Kidney (tissue), 14 donors: Measurements from ENCODE around the gene DHX16. TPM values are rescaled to one million over a fixed set of nuclear protein-coding genes. Genes with fewer than 3 reads are reported as not detected.
A peak's percentile ranks its signal among the peaks of the same experiment; 100 is the strongest.

Experiments used
- DNase-seq, 5 donors: peaks; one replicate each; pipeline ENCODE4 v3.0.0-alpha.2; 2013 to 2020
- FAIRE-seq: peaks from 2 replicates; lab custom pipeline; 2012; peaks lifted over from hg19 to GRCh38; lab: Jason Lieb, UNC
- H3K27ac ChIP-seq, 2 donors: one replicate each; pipeline ENCODE4 v1.7.0; 2013; ENCODE audit warnings: low read depth in 2 of 2, low read length in 2 of 2, inconsistent platforms in 1 of 2
- H3K27me3 ChIP-seq: one replicate; pipeline ENCODE4 v1.7.1; 2013; ENCODE audit warnings: low read length, inconsistent platforms; ENCODE audit not compliant: control insufficient read depth, insufficient read depth
- H3K36me3 ChIP-seq, 3 donors: one replicate each; pipeline versions ENCODE4 v1.7.0 to v1.7.1; 2013; ENCODE audit warnings: low read length in 3 of 3, control low read depth in 1 of 3, inconsistent platforms in 1 of 3; ENCODE audit not compliant: insufficient read depth in 3 of 3, control insufficient read depth in 2 of 3
- H3K4me1 ChIP-seq, 3 donors: one replicate each; pipeline versions ENCODE4 v1.7.0 to v1.7.1; 2013; ENCODE audit warnings: low read length in 3 of 3, inconsistent platforms in 1 of 3, low read depth in 1 of 3; ENCODE audit not compliant: control insufficient read depth in 2 of 3, insufficient read depth in 2 of 3
- H3K4me3 ChIP-seq, 3 donors: one replicate each; pipeline versions ENCODE4 v1.7.0 to v1.8.1; 2013; ENCODE audit warnings: low read length in 3 of 3, control low read depth in 1 of 3, inconsistent platforms in 1 of 3
- H3K9ac ChIP-seq, 3 donors: one replicate each; pipeline versions ENCODE4 v1.7.0 to v1.7.1; 2013; ENCODE audit warnings: low read length in 3 of 3, control low read depth in 1 of 3, inconsistent platforms in 1 of 3
- H3K9me3 ChIP-seq, 3 donors: one replicate each; pipeline versions ENCODE4 v1.7.0 to v1.7.1; 2013; ENCODE audit warnings: low read length in 3 of 3, control low read depth in 1 of 3, inconsistent platforms in 1 of 3; ENCODE audit not compliant: control insufficient read depth in 2 of 3, insufficient read depth in 1 of 3
- intact Hi-C: fragments of 100-400 bp; cut with DNase I; formaldehyde crosslinking; loops from one replicate; pipeline ENCODE4 v1.11.1; 2022
- polyA plus RNA-seq: library from polyadenylated mRNA; stranded (reverse); fragments of 350-450 nt; fragmentation: Illumina TruSeq; extraction: RNeasy Lipid Tissue Mini Kit (QIAGEN cat#74804); gene quantifications from one replicate; pipeline ENCODE4 v1.2.3, GENCODE V29; 2014; ENCODE audit warnings: low read depth, low replicate concordance; ENCODE audit not compliant: insufficient read depth
- total RNA-seq: library from RNA; stranded (reverse); fragmentation: NEBNext Ultra II Directional; extraction: Animal tissue kit (Norgen Biotek cat#: 25700); gene quantifications from one replicate; pipeline ENCODE4 v1.2.1, GENCODE V29; 2021
- TF ChIP-seq, protein P1 (sequence below): IDR thresholded peaks from 3 replicates; pipeline ENCODE4 v1.5.1; 2012; ENCODE audit warnings: mild to moderate bottlenecking, moderate library complexity, borderline replicate concordance; ENCODE audit not compliant: insufficient read depth; ENCODE audit errors: extremely low read depth
- donor health status: control.
- donor health status: control.
- donor health status: control.
- donor health status: control.
- donor health status: control.
- donor health status: DM: yes; HTN: yes; CAD: no.
- donor health status: Normal renal cell carcinoma (clear cell type).

Gene DHX16
- total and polyA plus RNA-seq, 2 donors from 2014 or later: 26.7 to 30.5 TPM

DNA sequence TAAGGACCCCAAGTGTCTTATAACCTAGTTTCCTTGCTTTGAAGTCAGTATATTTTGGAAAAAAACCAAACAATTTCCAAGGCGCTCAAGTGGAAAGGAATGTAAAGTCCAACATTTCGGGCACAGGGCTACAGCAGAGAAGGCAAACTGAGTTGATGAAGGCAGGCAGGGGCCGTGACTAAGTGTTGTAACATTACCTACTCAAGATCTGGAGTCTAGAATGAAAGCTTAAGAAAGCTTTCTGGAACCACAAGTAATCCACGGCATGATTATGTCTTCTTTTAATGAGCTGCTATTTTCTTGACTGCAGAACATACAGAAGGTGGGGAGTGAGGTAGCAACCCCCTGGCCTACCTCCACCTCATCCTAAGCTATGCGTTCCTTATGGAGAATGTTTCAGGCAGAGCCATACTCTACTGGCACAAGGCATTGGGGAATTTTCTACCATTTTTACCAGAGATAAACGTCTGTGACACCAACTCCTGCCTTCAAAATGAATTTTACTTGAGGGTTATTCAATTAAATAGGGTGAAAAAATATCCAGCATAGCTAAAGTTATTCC lies 60.0 kb downstream of the DHX16 start:
- H3K27me3 ChIP-seq: no peaks in the 10 kb centered on the region
- peaks cover 8 to 31% (median 15%) of the 10 kb centered on the region in 3 donors for H3K36me3 ChIP-seq
- TF ChIP-seq, protein P1, sequence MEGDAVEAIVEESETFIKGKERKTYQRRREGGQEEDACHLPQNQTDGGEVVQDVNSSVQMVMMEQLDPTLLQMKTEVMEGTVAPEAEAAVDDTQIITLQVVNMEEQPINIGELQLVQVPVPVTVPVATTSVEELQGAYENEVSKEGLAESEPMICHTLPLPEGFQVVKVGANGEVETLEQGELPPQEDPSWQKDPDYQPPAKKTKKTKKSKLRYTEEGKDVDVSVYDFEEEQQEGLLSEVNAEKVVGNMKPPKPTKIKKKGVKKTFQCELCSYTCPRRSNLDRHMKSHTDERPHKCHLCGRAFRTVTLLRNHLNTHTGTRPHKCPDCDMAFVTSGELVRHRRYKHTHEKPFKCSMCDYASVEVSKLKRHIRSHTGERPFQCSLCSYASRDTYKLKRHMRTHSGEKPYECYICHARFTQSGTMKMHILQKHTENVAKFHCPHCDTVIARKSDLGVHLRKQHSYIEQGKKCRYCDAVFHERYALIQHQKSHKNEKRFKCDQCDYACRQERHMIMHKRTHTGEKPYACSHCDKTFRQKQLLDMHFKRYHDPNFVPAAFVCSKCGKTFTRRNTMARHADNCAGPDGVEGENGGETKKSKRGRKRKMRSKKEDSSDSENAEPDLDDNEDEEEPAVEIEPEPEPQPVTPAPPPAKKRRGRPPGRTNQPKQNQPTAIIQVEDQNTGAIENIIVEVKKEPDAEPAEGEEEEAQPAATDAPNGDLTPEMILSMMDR: no peak
- H3K27ac ChIP-seq: peak overlapping the region; percentile 56 to 59
- FAIRE-seq (no peak), DNase-seq (peak in 3 of 5 donors; percentile 30 to 84 (median 79))
- H3K9me3 ChIP-seq: no peaks in the 10 kb centered on the region
- intact Hi-C loops: no loop called here
- peak overlapping the region in 2 of 3 donors; percentile 17 to 93 for H3K9ac ChIP-seq
- peaks cover 6 to 35% (median 23%) of the 10 kb centered on the region in 3 donors for H3K4me1 ChIP-seq
- H3K4me3 ChIP-seq: peak overlapping the region in 2 of 3 donors; percentile 21 to 31

DNA sequence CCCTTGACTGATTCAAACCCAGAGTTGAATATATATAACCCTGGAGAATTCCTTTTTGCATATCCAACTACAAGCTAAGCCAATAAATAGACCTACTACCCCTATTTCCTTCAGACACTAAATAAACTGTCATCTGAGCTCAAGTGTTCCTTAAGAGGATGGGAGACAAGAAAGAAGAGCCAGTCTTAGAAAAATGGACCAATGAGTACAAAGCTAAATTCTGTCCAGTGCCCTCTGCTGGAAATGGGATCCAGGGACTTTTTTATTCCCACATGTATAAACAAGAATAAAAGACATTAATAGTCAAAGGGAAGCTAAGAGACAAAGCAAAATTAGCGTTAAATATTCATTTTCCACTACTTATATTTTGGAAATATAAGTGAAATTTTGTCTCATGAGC lies 60.6 kb downstream of the DHX16 start:
- Histone ChIP-seq H3K27ac (no peak overlapping the region), H3K36me3 (peaks cover 9 to 36% (median 18%) of the 10 kb centered on the region in 3 donors), H3K27me3 (no peaks in the 10 kb centered on the region), H3K9me3 (no peaks in the 10 kb centered on the region), H3K9ac (no peak overlapping the region), H3K4me1 (peaks cover 6 to 35% (median 23%) of the 10 kb centered on the region in 3 donors), H3K4me3 (peak overlapping the region in 1 of 3 donors; percentile 21)
- TF ChIP-seq, protein P1: no peak
- peak in 1 of 5 donors; percentile 29 for DNase-seq
- no peak for FAIRE-seq
- intact Hi-C loops: no loop called here

DNA sequence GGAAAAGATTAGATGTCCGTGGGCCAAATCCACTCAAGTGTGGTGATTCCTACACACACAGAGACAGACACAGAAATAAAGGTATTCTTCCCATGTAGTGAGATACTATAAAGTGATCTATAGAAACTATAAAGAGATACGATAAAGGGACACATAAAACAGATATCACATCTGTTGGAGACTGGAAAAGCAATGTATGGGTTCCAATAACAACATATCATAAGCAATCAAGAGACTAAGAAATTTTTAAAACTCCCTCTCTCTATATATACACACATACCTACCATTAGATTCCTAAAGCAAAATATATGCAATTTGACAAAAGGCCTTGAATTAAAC lies 61.0 kb downstream of the DHX16 start:
- TF ChIP-seq, protein P1: no peak
- peaks cover 6 to 35% (median 23%) of the 10 kb centered on the region in 3 donors for H3K4me1 ChIP-seq
- no peak for FAIRE-seq
- intact Hi-C loops: no loop called here
- peaks cover 11 to 38% (median 18%) of the 10 kb centered on the region in 3 donors for H3K36me3 ChIP-seq
- no peaks in the 10 kb centered on the region for H3K9me3 ChIP-seq
- DNase-seq: no peak
- H3K27me3 ChIP-seq: no peaks in the 10 kb centered on the region
- H3K4me3 ChIP-seq: no peak overlapping the region
- peak overlapping the region in 1 of 3 donors; percentile 22 for H3K9ac ChIP-seq
- no peak overlapping the region for H3K27ac ChIP-seq
